Measurements from ENCODE around the gene CELSR1. TPM values are rescaled to one million over a fixed set of nuclear protein-coding genes. Genes with fewer than 3 reads are reported as not detected.
"Not testable (repeated sequence)": the region's sequence is repeated elsewhere in the genome, so short reads cannot be mapped to it uniquely, and the experiment has no call there.

Gene CELSR1
- total and polyA plus RNA-seq, 2 of the 13 experiments (the other 11 are each of a cell fraction or from before 2014, with no cell fraction given) = 0.78 to 1.8 TPM

- 61% methylated on average over 7 of the region's 7 CpGs for WGBS (ENCODE audit: low lambda C conversion rate)
- H3K79me2 ChIP-seq (ENCODE audit: insufficient read depth, low read length); H3K27me3 ChIP-seq (ENCODE audit: control insufficient read depth in 1 of 2, insufficient read depth in 2 of 2, low read length in 2 of 2); H3K27ac ChIP-seq (ENCODE audit: extremely low read length, insufficient read depth, low read length); H3K4me2 ChIP-seq (ENCODE audit: low read depth, low read length); CTCF ChIA-PET (ENCODE audit: low intra/inter-chr PET ratio, low total read pairs); H3K9ac ChIP-seq (ENCODE audit: insufficient read depth, low read depth, low read length); POLR2A ChIA-PET; H2AFZ ChIP-seq (ENCODE audit: low read length); H3K36me3 ChIP-seq (replicated peaks in 1 of 2; ENCODE audit: control insufficient read depth in 1 of 2, insufficient read depth in 2 of 2, low read length in 2 of 2); H3K9me3 ChIP-seq (ENCODE audit: low read length); H3K4me3 ChIP-seq (replicated peaks in 1 of 3; ENCODE audit: insufficient read depth in 1 of 3, low read depth in 2 of 3, low read length in 3 of 3); in situ Hi-C loops (cut with HindIII; ENCODE audit: extremely low pct_ligation_motif_present, low pct_unique_long_range_greater_than_20kb); ATAC-seq; intact Hi-C loops (cut with micrococcal nuclease; ENCODE audit: unreplicated experiment); FAIRE-seq; H4K20me1 ChIP-seq (ENCODE audit: insufficient read depth, low read length); DNase-seq (ENCODE audit: low spot score); H3K4me1 ChIP-seq (ENCODE audit: insufficient read depth, low read length); BruUV-seq (replicated peaks): not testable (repeated sequence)
- peak; percentile 58 for TF ChIP-seq MNT (IDR thresholded peaks at IDR 0.05)
These were observed 133.5 kb downstream of the CELSR1 start for GRCh38 chr22:46403880-46404279.

- H3K4me3 ChIP-seq (replicated peaks in 1 of 3; ENCODE audit: insufficient read depth in 1 of 3, low read depth in 2 of 3, low read length in 3 of 3) = no peak overlapping the region
- no peaks in the 10 kb centered on the region for H3K9me3 ChIP-seq (ENCODE audit: low read length)
- FAIRE-seq = no peak
- H3K79me2 ChIP-seq (ENCODE audit: insufficient read depth, low read length) = no peaks in the 10 kb centered on the region
- ChIA-PET POLR2A (no interaction called here), CTCF (ENCODE audit: low intra/inter-chr PET ratio, low total read pairs) (no interaction called here)
- WGBS (ENCODE audit: low lambda C conversion rate) = 42% methylated on average over 2 of the region's 2 CpGs
- no peak overlapping the region for H3K9ac ChIP-seq (ENCODE audit: insufficient read depth, low read depth, low read length)
- no peak overlapping the region for H2AFZ ChIP-seq (ENCODE audit: low read length)
- ATAC-seq = no peak
- no peaks in the 10 kb centered on the region for H4K20me1 ChIP-seq (ENCODE audit: insufficient read depth, low read length)
- TF ChIP-seq TOPORS (CRISPR knock-in tag; IDR thresholded peaks at IDR 0.05) (no peak), ZNF101 (CRISPR knock-in tag; IDR thresholded peaks at IDR 0.05; ENCODE audit: borderline replicate concordance, low read depth) (no peak), ZNF816 (CRISPR knock-in tag; IDR thresholded peaks at IDR 0.05; ENCODE audit: borderline replicate concordance) (no peak), MIER3 (CRISPR knock-in tag; IDR thresholded peaks at IDR 0.05; ENCODE audit: borderline replicate concordance) (no peak), PCBP2 (optimal IDR thresholded peaks at IDR 0.05; ENCODE audit: low read depth, low read length, poor library complexity, severe bottlenecking) (no peak), ZNF30 (CRISPR knock-in tag; IDR thresholded peaks at IDR 0.05) (no peak), ZNF367 (CRISPR knock-in tag; IDR thresholded peaks at IDR 0.05; ENCODE audit: borderline replicate concordance) (no peak), ZNF264 (CRISPR knock-in tag; IDR thresholded peaks at IDR 0.05) (no peak)
- H3K4me2 ChIP-seq (ENCODE audit: low read depth, low read length) = no peak overlapping the region
- H3K4me1 ChIP-seq (ENCODE audit: insufficient read depth, low read length) = no peaks in the 10 kb centered on the region
- BruUV-seq (replicated peaks) = no TSS peak
- no peak overlapping the region for H3K27ac ChIP-seq (ENCODE audit: extremely low read length, insufficient read depth, low read length)
- intact Hi-C loops (cut with micrococcal nuclease; ENCODE audit: unreplicated experiment) = no loop called here
- H3K36me3 ChIP-seq (replicated peaks in 1 of 2; ENCODE audit: control insufficient read depth in 1 of 2, insufficient read depth in 2 of 2, low read length in 2 of 2) = no peaks in the 10 kb centered on the region
- DNase-seq (ENCODE audit: low spot score) = no peak
- peaks cover 0 to 1% of the 10 kb centered on the region in 2 experiments; a peak in 1 of 5 replicates for H3K27me3 ChIP-seq (ENCODE audit: control insufficient read depth in 1 of 2, insufficient read depth in 2 of 2, low read length in 2 of 2)
- in situ Hi-C loops (cut with HindIII; ENCODE audit: extremely low pct_ligation_motif_present, low pct_unique_long_range_greater_than_20kb) = no loop called here
These were observed 134.9 kb downstream of the CELSR1 start for GRCh38 chr22:46402505-46402904.
